ENCODE results near the gene SNPH. TPM values are rescaled to one million over a fixed set of nuclear protein-coding genes. Genes with fewer than 3 reads are reported as not detected.

Gene SNPH
- total and polyA plus RNA-seq, 2 of the 4 experiments (the other 2 are of a cell fraction) = 3.1 to 4.5 TPM

GRCh38 chr20:1306316-1307135, 40.4 kb downstream of the SNPH start:
- Histone ChIP-seq H4K91ac (ENCODE audit: insufficient read depth, low read depth, low read length) (no peak overlapping the region), H3K23ac (ENCODE audit: low read depth, low read length) (no peak overlapping the region), H3K27ac (ENCODE audit: insufficient read depth, low read length) (no peak overlapping the region), H3K14ac (replicated peaks; ENCODE audit: low read depth, low read length) (no peak overlapping the region), H3K4me2 (ENCODE audit: low read depth, low read length) (no peak overlapping the region), H3K4me1 (ENCODE audit: control insufficient read depth, insufficient read depth, low read length) (no peaks in the 10 kb centered on the region), H3K79me1 (ENCODE audit: low read depth in 1 of 2, low read length in 2 of 2) (no peaks in the 10 kb centered on the region), H2BK20ac (ENCODE audit: low read depth, low read length) (no peak overlapping the region), H4K20me1 (ENCODE audit: insufficient read depth, low read length) (no peaks in the 10 kb centered on the region), H2BK5ac (ENCODE audit: low read depth, low read length, poor library complexity, severe bottlenecking) (no peak overlapping the region), H3K18ac (ENCODE audit: low read depth, low read length) (no peak overlapping the region), H2AK5ac (ENCODE audit: low read depth, low read length) (no peak overlapping the region), H3K9ac (ENCODE audit: low read depth, low read length) (no peak overlapping the region), H3K56ac (ENCODE audit: extremely low read depth, insufficient read depth, low read length) (no peak overlapping the region), H4K5ac (ENCODE audit: low read depth, low read length) (no peak overlapping the region), H3K4ac (ENCODE audit: low read depth, low read length) (no peak overlapping the region), H2AK9ac (replicated peaks; ENCODE audit: low read depth, low read length, poor library complexity) (no peak overlapping the region), H3K9me3 (ENCODE audit: control insufficient read depth, insufficient read depth, low read length) (no peaks in the 10 kb centered on the region), H3K27me3 (ENCODE audit: control insufficient read depth, insufficient read depth, low read length) (no peaks in the 10 kb centered on the region), H4K8ac (ENCODE audit: low read depth in 2 of 2, low read length in 2 of 2) (no peak overlapping the region), H2BK15ac (ENCODE audit: low read depth, low read length) (no peak overlapping the region), H3K9me1 (ENCODE audit: insufficient read depth, low read length) (peaks cover 3% of the 10 kb centered on the region; the same call in 1 of the 2 replicates), H2AFZ (replicated peaks; ENCODE audit: low read length, poor library complexity) (no peak overlapping the region), H3K4me3 (ENCODE audit: insufficient read depth, low read depth, low read length) (no peak overlapping the region), H2BK120ac (ENCODE audit: low read depth, low read length) (no peak overlapping the region), H3K36me3 (ENCODE audit: control insufficient read depth, insufficient read depth, low read length) (peaks cover 13% of the 10 kb centered on the region)
- BruUV-seq (replicated peaks) = no TSS peak
- DNase-seq = no peak
- ChIA-PET CTCF (no interaction called here), POLR2A (ENCODE audit: unreplicated experiment) (no interaction called here)
- no peak for ATAC-seq (ENCODE audit: low read depth)
- in situ Hi-C loops (cut with MboI; ENCODE audit: low sequenced_read_pairs) = no loop called here
- dilution Hi-C loops (cut with HindIII; ENCODE audit: low sequenced_read_pairs, unreplicated experiment) = no loop called here
- no peak for TF ChIP-seq BHLHE40 (IDR thresholded peaks at IDR 0.05; ENCODE audit: low read depth, low read length)
- TF ChIP-seq RCOR1 (IDR thresholded peaks at IDR 0.05; ENCODE audit: insufficient replicate concordance, low read length) = no peak
- no peak for TF ChIP-seq SMC3 (IDR thresholded peaks at IDR 0.05; ENCODE audit: low read depth, low read length)
- TF ChIP-seq, protein P1, sequence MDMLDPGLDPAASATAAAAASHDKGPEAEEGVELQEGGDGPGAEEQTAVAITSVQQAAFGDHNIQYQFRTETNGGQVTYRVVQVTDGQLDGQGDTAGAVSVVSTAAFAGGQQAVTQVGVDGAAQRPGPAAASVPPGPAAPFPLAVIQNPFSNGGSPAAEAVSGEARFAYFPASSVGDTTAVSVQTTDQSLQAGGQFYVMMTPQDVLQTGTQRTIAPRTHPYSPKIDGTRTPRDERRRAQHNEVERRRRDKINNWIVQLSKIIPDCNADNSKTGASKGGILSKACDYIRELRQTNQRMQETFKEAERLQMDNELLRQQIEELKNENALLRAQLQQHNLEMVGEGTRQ (IDR thresholded peaks at IDR 0.05; ENCODE audit: low read depth, low read length) = no peak
- TF ChIP-seq MAFK (IDR thresholded peaks at IDR 0.05; ENCODE audit: low read depth, low read length) = no peak
- TF ChIP-seq CHD1 (IDR thresholded peaks at IDR 0.05; ENCODE audit: low read depth, low read length) = no peak
- TF ChIP-seq NFE2L2 (IDR thresholded peaks at IDR 0.05; ENCODE audit: low read depth, low read length) = no peak
- TF ChIP-seq CEBPB (IDR thresholded peaks at IDR 0.05; ENCODE audit: low read depth, low read length) = no peak
- no peak for TF ChIP-seq RFX5 (IDR thresholded peaks at IDR 0.05; ENCODE audit: low read depth, low read length)
- no peak for TF ChIP-seq RAD21 (IDR thresholded peaks at IDR 0.05; ENCODE audit: low read length)
- no peak for TF ChIP-seq MAZ (IDR thresholded peaks at IDR 0.05; ENCODE audit: borderline replicate concordance, low read depth, low read length)
- no peak for TF ChIP-seq FOS (IDR thresholded peaks at IDR 0.05; ENCODE audit: low read depth, low read length)
- TF ChIP-seq MXI1 (IDR thresholded peaks at IDR 0.05; ENCODE audit: borderline replicate concordance, low read depth, low read length) = no peak
- WGBS, 2 experiments (ENCODE audit: extremely low coverage in 2 of 2, insufficient read length in 1 of 2) = 50% methylated on average over 2 of the region's 14 CpGs; no CpG with 5 or more reads in 1 of the 2 experiments
- intact Hi-C loops (cut with micrococcal nuclease) = no loop called here

Data from IMR-90 (cell line).